CD4-positive, alpha-beta T cell treated with Interleukin-15 for 1 hour (primary cell): ENCODE results near the gene HIGD1A.
A peak's percentile ranks its signal among the peaks of the same experiment; 100 is the strongest.

ENCODE experiments used
- DNase-seq: peaks from one replicate; pipeline ENCODE4 v3.0.0-alpha.2; 2020

HIGD1A gene

DNA sequence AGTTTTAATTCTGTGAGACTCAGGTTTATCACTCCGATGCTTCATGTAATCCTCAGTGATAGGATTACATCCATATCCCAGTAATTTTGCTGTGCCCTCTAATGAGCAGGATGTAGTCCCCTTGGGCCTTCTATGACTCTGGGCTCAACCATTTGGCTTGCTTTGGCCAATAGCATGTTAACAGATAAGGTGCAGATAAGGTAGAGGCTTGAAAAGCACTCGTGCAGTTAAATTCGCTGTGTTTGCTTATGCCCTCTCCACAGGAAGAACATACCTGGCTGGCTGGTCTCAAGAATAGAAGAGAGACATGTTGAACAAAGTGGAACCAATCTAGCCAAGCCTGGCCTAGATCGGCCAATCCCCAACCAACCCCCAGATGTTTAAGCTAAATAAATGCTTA, 51.3 kb downstream of the HIGD1A start:
- no peak for DNase-seq

- no peak for DNase-seq
These were observed 51.8 kb downstream of the HIGD1A start for GRCh38 chr3:42752441-42752840.

DNA sequence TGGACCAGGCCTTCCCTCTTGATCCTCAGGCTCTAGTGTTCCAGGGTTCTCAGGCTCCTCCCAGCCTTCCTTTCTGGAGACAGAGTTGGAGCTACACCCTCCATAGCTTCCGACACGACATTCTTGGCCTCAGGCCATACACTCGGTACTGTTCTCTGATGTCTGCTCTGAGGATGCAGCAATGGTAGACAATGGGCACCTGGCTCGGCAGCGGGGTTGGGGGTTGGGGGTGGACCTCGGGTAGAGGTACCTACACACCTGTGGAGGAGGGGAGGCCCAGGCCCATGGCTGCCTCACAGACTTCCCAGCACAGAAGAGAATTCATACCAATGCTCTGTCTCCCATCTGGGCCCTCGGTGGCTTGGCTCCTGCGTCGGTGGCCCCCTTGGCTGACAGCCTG, 52.7 kb downstream of the HIGD1A start:
- DNase-seq = no peak

DNA sequence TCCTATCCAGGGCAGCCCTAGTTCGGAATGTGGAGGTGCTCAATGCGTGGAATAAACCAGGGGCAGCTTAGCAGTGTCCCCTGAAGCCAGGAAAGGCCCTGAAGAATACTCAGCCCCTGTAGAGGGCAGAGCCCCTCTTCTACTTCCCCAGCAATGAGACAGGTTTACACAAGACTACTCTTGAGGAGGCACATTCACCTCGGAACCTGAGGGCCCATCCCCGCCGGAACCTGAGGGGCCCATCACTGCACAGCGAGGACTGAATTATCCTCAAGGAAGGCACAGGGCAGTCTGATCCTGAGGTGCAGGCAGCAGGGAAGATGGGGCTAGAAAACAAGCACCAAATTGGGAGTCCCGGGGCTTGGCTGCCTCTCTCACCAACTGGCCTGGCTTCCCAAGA, 53.5 kb downstream of the HIGD1A start:
- DNase-seq = no peak

GRCh38 chr3:42749753-42750231, 54.5 kb downstream of the HIGD1A start:
- DNase-seq = no peak

- no peak for DNase-seq
These were observed 55.1 kb downstream of the HIGD1A start for GRCh38 chr3:42749025-42749752.

- peak; percentile 46 for DNase-seq
These were observed 56.7 kb downstream of the HIGD1A start for GRCh38 chr3:42747581-42747980.

DNA sequence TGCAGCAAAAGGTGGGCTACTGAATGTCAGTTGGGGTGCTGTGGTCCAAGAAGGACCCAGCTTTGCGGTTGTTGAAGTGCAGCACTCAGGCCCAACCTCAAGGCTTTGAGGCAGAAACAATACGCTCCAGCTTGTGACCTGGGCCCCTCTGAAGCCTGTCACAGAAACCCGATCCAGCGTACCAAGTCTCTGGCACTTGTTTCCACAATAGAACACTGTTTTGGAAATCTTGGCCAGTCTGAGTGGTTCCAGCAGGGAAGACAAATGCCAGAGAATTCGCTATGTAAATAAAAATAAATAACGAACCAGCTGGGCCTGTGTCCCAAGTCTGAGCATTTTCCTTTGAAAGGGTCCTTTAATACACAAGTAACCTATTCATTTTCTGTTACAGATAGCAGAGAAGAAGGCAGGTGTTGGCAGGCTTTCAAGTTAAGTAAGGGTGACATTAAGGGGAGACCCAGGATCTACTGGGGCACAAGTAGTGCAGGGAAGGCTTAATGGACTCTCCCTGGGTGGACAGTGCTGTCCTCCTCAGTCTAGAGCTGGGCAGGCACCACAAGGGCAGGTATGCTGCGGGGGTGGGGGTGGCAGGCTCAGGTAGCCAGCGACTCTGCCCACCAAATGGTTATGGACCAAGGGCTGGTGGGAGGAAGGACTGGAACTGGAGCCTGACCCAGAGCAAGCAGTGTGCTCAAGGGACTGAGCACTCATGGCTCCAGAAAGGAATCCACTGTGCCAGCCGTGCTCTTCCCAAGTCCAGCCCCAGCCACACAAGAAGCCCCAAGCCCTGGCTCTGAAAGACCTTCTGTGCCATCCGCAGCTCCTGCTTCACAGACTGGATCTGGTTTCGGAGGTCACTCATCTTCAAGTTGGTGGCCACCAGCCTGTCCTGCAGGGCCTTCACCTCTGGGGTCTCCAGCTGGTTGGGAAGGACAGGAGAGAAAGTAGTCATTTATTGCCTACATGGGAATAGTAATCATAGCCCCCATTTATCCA, 57.5 kb downstream of the HIGD1A start:
- no peak for DNase-seq

DNA sequence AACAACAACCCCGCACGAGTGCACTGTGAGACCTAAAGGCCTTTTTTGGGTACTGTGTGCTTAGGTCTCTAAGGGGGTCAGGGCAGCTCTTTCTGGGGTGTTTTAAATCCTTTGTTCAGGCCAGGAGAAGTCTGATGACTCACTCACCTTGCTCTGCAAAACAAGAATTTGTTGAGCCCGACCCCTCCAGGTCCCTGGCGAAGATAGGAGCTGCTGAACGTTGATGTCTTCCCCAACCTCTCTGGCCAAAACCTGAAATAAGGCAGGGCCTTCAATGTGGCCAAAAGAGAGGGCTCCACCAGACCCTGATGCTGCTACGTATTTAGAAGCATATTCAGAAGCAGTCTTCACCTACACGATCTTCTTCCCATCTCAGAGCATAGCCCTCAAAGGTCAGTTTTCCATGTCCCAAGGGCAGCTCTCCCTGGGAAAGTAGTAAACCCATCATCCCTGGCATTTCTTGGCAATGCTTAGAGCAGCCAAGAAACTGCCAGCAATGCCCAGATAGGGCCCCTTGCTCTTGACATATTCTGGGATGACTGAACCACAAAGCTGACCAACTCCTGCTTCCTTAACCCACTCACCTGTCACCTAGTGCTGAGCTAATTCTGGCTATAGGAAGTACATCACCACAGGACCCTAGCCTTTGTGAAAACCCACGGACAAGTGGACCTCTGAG, 58.4 kb downstream of the HIGD1A start:
- no peak for DNase-seq

GRCh38 chr3:42745291-42745745, 59.0 kb downstream of the HIGD1A start:
- DNase-seq = no peak

- no peak for DNase-seq
These were observed 60.9 kb downstream of the HIGD1A start for GRCh38 chr3:42743204-42743995.

DNA sequence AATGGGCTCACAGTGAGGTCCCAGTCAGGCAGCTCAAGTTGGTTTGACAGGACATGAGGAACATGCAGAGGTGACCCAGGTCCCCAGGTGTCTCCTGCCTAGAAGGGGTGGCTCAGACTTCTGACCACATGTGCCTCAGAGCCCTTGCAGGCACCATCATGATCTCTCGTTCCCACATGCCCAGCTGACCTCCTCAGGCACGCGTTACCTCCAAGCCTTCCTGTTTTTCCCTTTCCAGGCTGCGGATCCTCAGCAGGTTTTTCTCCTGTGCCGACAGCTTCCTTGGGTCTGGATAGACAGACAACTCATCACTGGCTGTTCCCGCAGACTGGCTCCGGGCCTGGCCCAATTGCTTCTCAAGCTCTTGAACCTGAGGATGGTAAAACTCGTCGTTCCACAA, 61.6 kb downstream of the HIGD1A start:
- no peak for DNase-seq

GRCh38 chr3:42742259-42742658, 62.0 kb downstream of the HIGD1A start:
- DNase-seq = no peak

GRCh38 chr3:42741796-42742195, 62.5 kb downstream of the HIGD1A start:
- no peak for DNase-seq

DNA sequence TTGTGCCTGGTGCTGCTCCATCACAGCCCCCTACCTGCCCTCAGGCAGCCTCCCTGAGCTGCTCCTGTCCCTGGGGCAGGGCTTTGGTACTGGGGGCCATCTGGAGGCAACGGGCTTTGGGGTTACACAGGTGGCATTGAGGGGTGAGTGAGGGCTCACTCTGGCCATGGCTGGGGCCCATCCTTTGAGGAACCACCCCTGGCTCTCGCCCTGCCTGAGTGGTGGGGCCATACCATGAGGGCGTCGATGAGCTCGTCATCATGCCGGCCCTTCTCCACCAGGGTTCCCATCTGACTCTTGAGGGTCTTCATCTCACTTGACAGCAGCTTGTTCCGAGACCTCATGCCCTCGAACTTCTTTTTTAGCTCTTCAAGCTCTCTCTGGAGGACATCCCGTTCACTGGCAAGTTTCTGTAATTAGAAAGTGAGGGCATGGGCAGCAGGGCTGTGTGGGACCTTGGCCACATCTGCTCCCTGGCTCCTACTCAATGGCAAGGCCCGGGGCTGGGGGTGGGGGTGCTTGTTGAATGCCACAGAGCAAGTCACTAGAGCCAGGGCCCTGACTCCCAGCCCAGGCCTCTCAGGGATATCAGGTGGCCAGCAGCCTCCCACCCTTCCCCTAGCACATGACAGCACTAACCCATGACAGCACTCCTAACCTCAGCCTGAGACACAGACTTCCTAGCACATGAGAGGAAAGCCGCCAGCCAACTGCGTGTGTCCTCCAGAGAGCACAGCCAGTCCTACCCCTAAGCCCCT, 64.7 kb downstream of the HIGD1A start:
- DNase-seq = no peak

DNA sequence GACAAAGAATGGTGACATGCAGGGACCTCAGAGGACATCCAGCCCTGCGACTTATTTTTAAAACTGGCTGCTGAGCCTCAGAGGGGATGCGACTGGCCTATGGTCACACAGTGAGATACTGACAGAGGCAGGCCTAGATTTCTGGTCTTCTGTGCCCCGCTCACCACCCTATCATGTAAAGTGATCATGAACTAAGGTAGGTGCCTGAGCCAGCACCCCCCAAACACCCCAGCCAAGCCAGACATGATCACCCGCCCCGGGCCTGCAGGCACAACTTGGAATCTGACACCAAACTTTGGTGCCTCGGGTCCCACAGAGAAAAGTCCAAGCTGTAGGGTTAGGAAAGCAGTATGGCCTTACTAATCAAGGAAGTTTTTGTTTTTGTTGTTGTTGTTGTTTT, 67.8 kb downstream of the HIGD1A start:
- DNase-seq = no peak

- no peak for DNase-seq
These were observed 68.2 kb downstream of the HIGD1A start for GRCh38 chr3:42736081-42736480.

GRCh38 chr3:42735615-42736014, 68.7 kb downstream of the HIGD1A start:
- DNase-seq = no peak

GRCh38 chr3:42735019-42735418, 69.3 kb downstream of the HIGD1A start:
- no peak for DNase-seq

- no peak for DNase-seq
These were observed 69.9 kb downstream of the HIGD1A start for GRCh38 chr3:42734263-42734860.
